K562 (cell line): ENCODE results near the gene SDK1. TPM values are rescaled to one million over a fixed set of nuclear protein-coding genes. Genes with fewer than 3 reads are reported as not detected.
A peak's percentile ranks its signal among the peaks of the same experiment; 100 is the strongest.

ENCODE experiments used
- CBFA2T2 ChIP-seq: fragments of 450-650 bp; conservative IDR thresholded peaks from 2 replicates; pipeline ENCODE4 v1.6.1; 2017; ENCODE audit warnings: mild to moderate bottlenecking
- CBX8 ChIP-seq: fragments of 200-600 bp; sonication (generic); IDR thresholded peaks from 2 replicates; pipeline ENCODE4 v1.6.1; 2012; ENCODE audit warnings: borderline replicate concordance, mixed run types, low read depth, mild to moderate bottlenecking, moderate library complexity, mixed read lengths, low read length, control low read depth, inconsistent platforms; ENCODE audit not compliant: poor library complexity, severe bottlenecking; ENCODE audit errors: extremely low read depth
- CREB3 ChIP-seq: fragments of 450-650 bp; conservative IDR thresholded peaks from 2 replicates; pipeline ENCODE4 v1.6.1; 2016; ENCODE audit warnings: missing genetic modification characterization, low read depth, mild to moderate bottlenecking, missing compliant biosample characterization, moderate library complexity
- EP300 ChIP-seq: IDR thresholded peaks from 2 replicates; pipeline ENCODE4 v1.6.1; 2012; ENCODE audit warnings: low read length, improper control_type of control experiment
- FOXP4 ChIP-seq: sonication (generic); formaldehyde crosslinking; IDR thresholded peaks from 2 replicates; pipeline ENCODE4 v1.8.0; 2022; ENCODE audit warnings: mild to moderate bottlenecking, missing genetic modification reagents, borderline replicate concordance
- HOXB6 ChIP-seq: fragments of 250-450 bp; sonication (Bioruptor Pico); IDR thresholded peaks from 2 replicates; pipeline ENCODE4 v1.5.1; 2022; ENCODE audit warnings: mild to moderate bottlenecking, borderline replicate concordance
- KLF16 ChIP-seq: IDR thresholded peaks from 2 replicates; pipeline ENCODE4 v1.6.1; 2016; ENCODE audit warnings: antibody characterized with exemption
- MTA2 ChIP-seq: fragments of 450-650 bp; IDR thresholded peaks from 2 replicates; pipeline ENCODE4 v1.6.1; 2016; ENCODE audit warnings: low read depth
- NR4A1 ChIP-seq, 2 experiments: fragments of 250-450 bp in 1 of 2; fragments of 450-650 bp in 1 of 2; sonication (Bioruptor Pico) in 1 of 2; IDR thresholded peaks; 2 replicates each; pipeline versions ENCODE4 v1.4.0 to v1.6.1; 2016 to 2020; ENCODE audit warnings: mild to moderate bottlenecking in 2 of 2, missing compliant biosample characterization in 1 of 2, missing genetic modification characterization in 1 of 2, moderate library complexity in 1 of 2
- POLR2AphosphoS5 ChIP-seq: IDR thresholded peaks from 2 replicates; pipeline ENCODE4 v1.6.1; 2011; ENCODE audit warnings: mild to moderate bottlenecking, low read depth, low read length, moderate library complexity; ENCODE audit not compliant: control insufficient read depth, insufficient read depth
- REST ChIP-seq, 2 experiments: fragments of 450-650 bp; formaldehyde crosslinking in 1 of 2; IDR thresholded peaks; 2 replicates each; pipeline versions ENCODE4 v1.4.0 to v1.6.1; 2014 to 2020; ENCODE audit warnings: mild to moderate bottlenecking in 2 of 2, borderline replicate concordance in 1 of 2, low read depth in 1 of 2
- SMARCA4 ChIP-seq: fragments of 450-650 bp; IDR thresholded peaks from 2 replicates; pipeline ENCODE4 v1.6.1; 2016
- TARDBP ChIP-seq: fragments of 450-650 bp; IDR thresholded peaks from 2 replicates; pipeline ENCODE4 v1.6.1; 2016
- THRA ChIP-seq: fragments of 450-650 bp; IDR thresholded peaks from 2 replicates; pipeline ENCODE4 v1.6.1; 2017; ENCODE audit warnings: mild to moderate bottlenecking, moderate library complexity
- polyA plus RNA-seq, 8 experiments: library from polyadenylated mRNA; depleted of rRNA in 4 of 8; stranded (reverse) in 5 of 8; unstranded in 3 of 8; fragments of >200 nt; fragmentation: Nextera tagmentation in 2 of 8; fragmentation: Illumina TruSeq in 1 of 8; extraction: Ambion mirVana in 2 of 8; extraction: Trizol in 1 of 8; gene quantifications; 2 replicates each; pipeline versions ENCODE4 v1.2.1 to v1.2.3, GENCODE V29; 2011 to 2014; ENCODE audit warnings: inconsistent platforms in 1 of 8, missing spikeins in 1 of 8
- total RNA-seq, 7 experiments: library from RNA; depleted of rRNA in 6 of 7; stranded (reverse); fragments of >200 nt in 6 of 7; fragmentation: Illumina TruSeq in 2 of 7; extraction: Trizol in 2 of 7; gene quantifications; 2 replicates each; pipeline versions ENCODE4 v1.2.1 to v1.2.3, GENCODE V29; 2011 to 2021; ENCODE audit warnings: low replicate concordance in 1 of 7

The SDK1 gene
- total and polyA plus RNA-seq, 9 of the 15 experiments (the other 6 are each of a cell fraction or from before 2014, with no cell fraction given): 0.16 TPM; not detected in 8

DNA sequence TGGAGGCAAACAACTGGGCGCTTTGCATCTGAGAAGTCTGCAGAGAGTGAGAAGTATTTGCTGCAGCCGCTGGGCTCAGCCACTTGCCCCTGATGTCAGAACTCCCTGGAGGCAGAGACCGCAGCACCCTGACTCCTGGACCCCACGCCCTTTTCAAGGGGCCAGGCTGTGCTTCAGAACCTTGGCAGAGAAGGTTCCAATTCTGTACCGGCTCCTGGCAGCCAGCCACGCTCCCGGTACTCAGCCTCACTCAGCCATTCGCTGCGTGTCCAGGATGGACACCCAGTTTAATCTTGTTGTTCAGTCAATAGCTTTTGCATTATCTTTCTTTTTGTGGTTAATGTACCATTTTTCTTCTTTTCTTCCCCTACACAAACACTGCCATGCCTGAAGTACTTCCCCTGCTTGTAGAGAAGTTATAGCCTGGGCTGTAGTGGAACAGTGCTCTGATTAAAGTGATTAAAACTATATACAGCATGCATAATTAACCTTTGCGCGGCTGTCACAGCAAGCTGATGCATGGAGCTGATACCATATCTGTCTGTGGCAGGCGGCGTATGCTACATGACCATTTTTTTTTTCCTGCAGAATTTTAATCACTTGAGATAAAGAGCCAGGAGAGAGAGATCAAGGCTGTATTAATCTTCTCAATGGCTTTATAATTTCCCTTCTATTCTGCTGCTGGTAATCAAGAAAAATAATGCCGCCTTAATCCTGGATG, 578.5 kb downstream of the SDK1 start (continued):
- no peak for TF ChIP-seq CREB3 (tag)
- TF ChIP-seq MTA2: 0 out of 2 replicates have a peak, but pooled peaks have one; percentile 29
- TF ChIP-seq POLR2AphosphoS5: no peak
- no peak for TF ChIP-seq REST (IDR thresholded peaks at IDR 0.05; ENCODE audit: borderline replicate concordance)
- no peak for TF ChIP-seq REST (CRISPR knock-in tag; IDR thresholded peaks at IDR 0.05; ENCODE audit: low read depth)
- TF ChIP-seq CBX8: no peak
- TF ChIP-seq TARDBP: no peak
- TF ChIP-seq NR4A1 (CRISPR knock-in tag; IDR thresholded peaks at IDR 0.05): no peak
- no peak for TF ChIP-seq NR4A1 (tag; IDR thresholded peaks at IDR 0.05)
- TF ChIP-seq HOXB6 (CRISPR knock-in tag): no peak
- no peak for TF ChIP-seq FOXP4
- TF ChIP-seq CBFA2T2: peak; percentile 25; the same call in 1 of the 2 replicates
- 0 out of 2 replicates have a peak, but pooled peaks have one; percentile 24 for TF ChIP-seq SMARCA4
- TF ChIP-seq KLF16: 0 out of 2 replicates have a peak, but pooled peaks have one; percentile 30
- TF ChIP-seq EP300: peak; percentile 37; the same call in 1 of the 2 replicates
- TF ChIP-seq THRA: no peak
